ENCODE data around the gene OSM. TPM values are rescaled to one million over a fixed set of nuclear protein-coding genes. Genes with fewer than 3 reads are reported as not detected.
"Not testable (repeated sequence)": the region's sequence is repeated elsewhere in the genome, so short reads cannot be mapped to it uniquely, and the experiment has no call there.

Gene OSM
- total RNA-seq, 4 donors from 2014 or later, result 0.57 to 8.3 TPM; not detected in 2

GRCh38 chr22:30234786-30235470 is 31.7 kb downstream of the OSM start:
- 69% methylated on average over 7 of the region's 7 CpGs for WGBS
- no peak overlapping the region for H3K4me3 ChIP-seq
- H3K27me3 ChIP-seq, result peaks cover 0 to 11% (median 0%) of the 10 kb centered on the region in 4 donors
- no peaks in the 10 kb centered on the region for H3K9me3 ChIP-seq
- TF ChIP-seq POLR2A (IDR thresholded peaks at IDR 0.05; ENCODE audit: low read depth), result no peak
- TF ChIP-seq POLR2AphosphoS5 (IDR thresholded peaks at IDR 0.05), result no peak
- TF ChIP-seq CTCF (IDR thresholded peaks at IDR 0.05), result no peak
- no peak for TF ChIP-seq EP300 (IDR thresholded peaks at IDR 0.05)
- peaks cover 2 to 17% (median 16%) of the 10 kb centered on the region in 4 donors for H3K4me1 ChIP-seq
- H3K36me3 ChIP-seq, result no peaks in the 10 kb centered on the region
- H3K27ac ChIP-seq (replicated peaks in 1 of 4), result no peak overlapping the region
- DNase-seq (ENCODE audit: extremely low spot score), result no peak
- intact Hi-C loops (cut with DNase I), result no loop called here

- intact Hi-C loops (cut with DNase I), result not testable (repeated sequence)
- 76% methylated on average over 3 of the region's 3 CpGs for WGBS
These were observed 32.3 kb downstream of the OSM start for GRCh38 chr22:30234325-30234724.

GRCh38 chr22:30233582-30233981 is 33.1 kb downstream of the OSM start:
- Histone ChIP-seq H3K27ac (replicated peaks in 1 of 4) (no peak overlapping the region), H3K27me3 (peaks cover 0 to 23% (median 0%) of the 10 kb centered on the region in 4 donors), H3K4me1 (peaks cover 2 to 17% (median 16%) of the 10 kb centered on the region in 4 donors), H3K36me3 (no peaks in the 10 kb centered on the region), H3K9me3 (no peaks in the 10 kb centered on the region), H3K4me3 (no peak overlapping the region)
- intact Hi-C loops (cut with DNase I), result no loop called here
- no peak for DNase-seq (ENCODE audit: extremely low spot score)
- 86% methylated on average over 6 of the region's 6 CpGs for WGBS
- no peak for TF ChIP-seq EP300 (IDR thresholded peaks at IDR 0.05)
- TF ChIP-seq CTCF (IDR thresholded peaks at IDR 0.05), result no peak
- TF ChIP-seq POLR2A (IDR thresholded peaks at IDR 0.05; ENCODE audit: low read depth), result no peak
- no peak for TF ChIP-seq POLR2AphosphoS5 (IDR thresholded peaks at IDR 0.05)

More at GRCh38 chr22:30234325-30234724, 32.3 kb downstream of the OSM start:
- H3K27ac ChIP-seq (replicated peaks in 1 of 4); H3K9me3 ChIP-seq; H3K4me3 ChIP-seq; DNase-seq (ENCODE audit: extremely low spot score); H3K36me3 ChIP-seq: not testable (repeated sequence)
- H3K4me1 ChIP-seq, result peaks cover 2 to 17% (median 16%) of the 10 kb centered on the region in 4 donors
- H3K27me3 ChIP-seq, result peaks cover 0 to 16% (median 0%) of the 10 kb centered on the region in 4 donors

- H3K27ac ChIP-seq (replicated peaks in 1 of 4), result no peak overlapping the region
- no peak overlapping the region for H3K4me3 ChIP-seq
- 38% methylated on average over 12 of the region's 17 CpGs for WGBS
- TF ChIP-seq CTCF (IDR thresholded peaks at IDR 0.05), result no peak
- TF ChIP-seq EP300 (IDR thresholded peaks at IDR 0.05), result no peak
- TF ChIP-seq POLR2A (IDR thresholded peaks at IDR 0.05; ENCODE audit: low read depth), result no peak
- TF ChIP-seq POLR2AphosphoS5 (IDR thresholded peaks at IDR 0.05), result no peak
- peaks cover 2 to 17% (median 16%) of the 10 kb centered on the region in 4 donors for H3K4me1 ChIP-seq
- H3K36me3 ChIP-seq, result no peaks in the 10 kb centered on the region
- no peaks in the 10 kb centered on the region for H3K9me3 ChIP-seq
- DNase-seq (ENCODE audit: extremely low spot score), result no peak
- intact Hi-C loops (cut with DNase I), result no loop called here
- peaks cover 0 to 23% (median 0%) of the 10 kb centered on the region in 4 donors for H3K27me3 ChIP-seq
These were observed 33.9 kb downstream of the OSM start for GRCh38 chr22:30232716-30233218.

- no peaks in the 10 kb centered on the region for H3K36me3 ChIP-seq
- intact Hi-C loops (cut with DNase I), result no loop called here
- no peak for DNase-seq (ENCODE audit: extremely low spot score)
- peaks cover 0 to 26% (median 0%) of the 10 kb centered on the region in 4 donors for H3K27me3 ChIP-seq
- peaks cover 2 to 15% (median 13%) of the 10 kb centered on the region in 4 donors for H3K4me1 ChIP-seq
- no peaks in the 10 kb centered on the region for H3K9me3 ChIP-seq
- TF ChIP-seq POLR2AphosphoS5 (IDR thresholded peaks at IDR 0.05) (no peak), POLR2A (IDR thresholded peaks at IDR 0.05; ENCODE audit: low read depth) (no peak), EP300 (IDR thresholded peaks at IDR 0.05) (no peak), CTCF (IDR thresholded peaks at IDR 0.05) (no peak)
- H3K4me3 ChIP-seq, result no peak overlapping the region
- no peak overlapping the region for H3K27ac ChIP-seq (replicated peaks in 1 of 4)
- WGBS, result 87% methylated on average over 9 of the region's 9 CpGs
These were observed 35.7 kb downstream of the OSM start for GRCh38 chr22:30230787-30231461.
